SU-DHL-6 (cell line): ENCODE data around the gene CACNA1C.

Experiments used
- H2AFZ ChIP-seq: fragments of 200-600 bp; sonication (generic); 2 replicates; pipeline ENCODE4 v1.6.1; 2014; ENCODE audit warnings: low read depth, mild to moderate bottlenecking, moderate library complexity, mixed read lengths, antibody characterized with exemption, low read length; ENCODE audit not compliant: severe bottlenecking
- H3F3A ChIP-seq: fragments of 200-600 bp; shearing (Covaris generic); 2 replicates; pipeline ENCODE4 v1.6.0; 2016; ENCODE audit warnings: antibody characterized with exemption, mild to moderate bottlenecking; ENCODE audit not compliant: insufficient read depth
- H3K27ac ChIP-seq: fragments of 200-600 bp; sonication (generic); 2 replicates; pipeline ENCODE4 v1.5.1; 2016; ENCODE audit warnings: low read depth, mild to moderate bottlenecking, low read length, moderate library complexity, mixed read lengths
- H3K27me3 ChIP-seq: fragments of 200-600 bp; sonication (generic), shearing (Covaris generic); 2 replicates; pipeline ENCODE4 v1.6.0; 2014; ENCODE audit warnings: mild to moderate bottlenecking, low read length
- H3K36me3 ChIP-seq: fragments of 200-600 bp; sonication (generic); 2 replicates; pipeline ENCODE4 v1.6.1; 2014; ENCODE audit warnings: mild to moderate bottlenecking, low read length, mixed read lengths
- H3K4me2 ChIP-seq: fragments of 300-600, 200-600 bp; shearing (Covaris generic), sonication (generic); 2 replicates; pipeline ENCODE4 v1.6.0; 2014; ENCODE audit warnings: low read length, low read depth, mild to moderate bottlenecking; ENCODE audit not compliant: poor library complexity, severe bottlenecking
- H3K4me3 ChIP-seq: fragments of 200-600 bp; sonication (generic); 2 replicates; pipeline ENCODE4 v1.5.1; 2014; ENCODE audit warnings: antibody characterized with exemption, low read length, mild to moderate bottlenecking, mixed read lengths; ENCODE audit not compliant: insufficient read depth, poor library complexity, severe bottlenecking
- H3K79me2 ChIP-seq: fragments of 200-600 bp; sonication (generic); 2 replicates; pipeline ENCODE4 v1.6.1; 2014; ENCODE audit warnings: mild to moderate bottlenecking, low read length, moderate library complexity; ENCODE audit not compliant: insufficient read depth
- H3K9ac ChIP-seq: fragments of 200-600 bp; sonication (generic); 2 replicates; pipeline ENCODE4 v1.7.0; 2014; ENCODE audit warnings: mild to moderate bottlenecking, low read length
- H3K9me2 ChIP-seq: fragments of 200-600 bp; sonication (generic); replicated peaks from 2 replicates; pipeline ENCODE4 v1.6.1; 2014; ENCODE audit warnings: low read length; ENCODE audit not compliant: insufficient read depth
- H3K9me3 ChIP-seq: fragments of 200-600 bp; sonication (generic); 2 replicates; pipeline ENCODE4 v1.6.1; 2014; ENCODE audit warnings: low read length, mixed read lengths; ENCODE audit not compliant: insufficient read depth
- H4K20me1 ChIP-seq: fragments of 200-600 bp; sonication (generic); 2 replicates; pipeline ENCODE4 v1.6.1; 2014; ENCODE audit warnings: low read depth, mild to moderate bottlenecking, antibody characterized with exemption, low read length, moderate library complexity, mixed read lengths
- CTCF ChIP-seq: fragments of 200-600 bp; sonication (generic); IDR thresholded peaks from one replicate; pipeline ENCODE4 v1.5.1; 2017; ENCODE audit warnings: antibody characterized with exemption, mild to moderate bottlenecking, low read length, moderate library complexity; ENCODE audit not compliant: insufficient read depth, poor library complexity, severe bottlenecking
- EZH2phosphoT487 ChIP-seq: fragments of 200-600 bp; sonication (generic), shearing (Covaris generic); conservative IDR thresholded peaks from 2 replicates; pipeline ENCODE4 v1.6.1; 2018; ENCODE audit warnings: mild to moderate bottlenecking, antibody characterized with exemption, low read length, moderate library complexity, mixed read lengths

The CACNA1C gene

DNA sequence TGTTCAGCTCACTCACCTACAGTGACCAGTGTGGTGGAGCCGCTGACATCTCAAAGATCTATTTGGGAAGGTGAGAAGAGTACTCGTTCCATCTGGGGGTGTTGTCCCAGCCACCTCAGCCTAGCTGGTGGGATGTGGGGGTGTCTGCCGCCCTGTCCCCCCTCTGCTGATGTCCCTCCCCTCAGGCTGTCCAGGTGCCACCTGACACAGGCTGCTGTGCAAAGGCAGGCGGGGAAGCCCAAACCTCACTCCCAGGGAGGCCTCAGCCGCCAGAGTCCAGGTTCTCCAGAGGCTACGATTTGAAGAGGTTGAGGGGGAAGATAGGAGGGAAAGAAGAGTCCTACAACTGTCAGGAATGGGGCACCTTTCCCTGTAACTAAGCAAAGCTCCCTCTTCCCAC lies 690.7 kb downstream of the CACNA1C start:
- no peaks in the 10 kb centered on the region for H3K9me3 ChIP-seq
- no peaks in the 10 kb centered on the region for H3K27me3 ChIP-seq
- no peak overlapping the region for H3K27ac ChIP-seq
- H3K4me2 ChIP-seq: no peak overlapping the region
- H3K79me2 ChIP-seq: no peaks in the 10 kb centered on the region
- H3K4me3 ChIP-seq: no peak overlapping the region
- H4K20me1 ChIP-seq: no peaks in the 10 kb centered on the region
- H2AFZ ChIP-seq: no peak overlapping the region
- H3K36me3 ChIP-seq: no peaks in the 10 kb centered on the region
- no peak overlapping the region for H3K9ac ChIP-seq
- H3K9me2 ChIP-seq: no peaks in the 10 kb centered on the region
- H3F3A ChIP-seq: no peaks in the 10 kb centered on the region
- TF ChIP-seq EZH2phosphoT487: no peak

- no peaks in the 10 kb centered on the region for H3K27me3 ChIP-seq
- TF ChIP-seq CTCF: no peak
- no peak for TF ChIP-seq EZH2phosphoT487
Measured at GRCh38 chr12:2745655-2746054, 692.9 kb downstream of the CACNA1C start.

More at GRCh38 chr12:2745655-2746054, 692.9 kb downstream of the CACNA1C start:
- no peak overlapping the region for H3K4me3 ChIP-seq
- H3K36me3 ChIP-seq: no peaks in the 10 kb centered on the region
- H3K27ac ChIP-seq: no peak overlapping the region
- no peak overlapping the region for H2AFZ ChIP-seq
- H4K20me1 ChIP-seq: no peaks in the 10 kb centered on the region
- H3K9me2 ChIP-seq: no peaks in the 10 kb centered on the region
- H3F3A ChIP-seq: no peaks in the 10 kb centered on the region
- H3K4me2 ChIP-seq: no peak overlapping the region
- H3K9ac ChIP-seq: no peak overlapping the region
- H3K9me3 ChIP-seq: no peaks in the 10 kb centered on the region
- H3K79me2 ChIP-seq: no peaks in the 10 kb centered on the region
